ENCODE data around the gene PRKAG2. TPM values are rescaled to one million over a fixed set of nuclear protein-coding genes. Genes with fewer than 3 reads are reported as not detected.

The PRKAG2 gene
- total RNA-seq, 2 experiments from 2014 or later: 39.3 to 42.3 TPM

DNA sequence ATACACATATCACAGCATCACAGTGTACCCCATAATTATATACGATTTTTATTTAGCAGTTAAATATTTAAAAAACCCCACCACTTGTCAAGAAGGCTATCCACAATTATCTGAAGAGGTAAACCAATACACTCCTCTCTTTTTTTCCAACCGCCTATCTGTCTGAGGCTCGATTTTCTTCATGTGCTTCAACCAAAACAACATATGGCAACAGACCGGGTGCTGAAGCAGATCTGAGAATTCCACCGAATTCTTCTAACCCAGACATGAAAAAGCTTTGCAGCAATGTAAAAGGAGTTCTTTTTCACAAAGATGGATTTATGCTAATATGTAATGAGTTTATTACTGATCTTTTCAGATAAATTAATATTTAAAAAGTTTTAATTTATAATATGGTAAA, 224.8 kb downstream of the PRKAG2 start:
- Histone ChIP-seq H3K27ac (ENCODE audit: low read depth in 1 of 2, low read length in 2 of 2) (no peak overlapping the region), H3K27me3 (ENCODE audit: control insufficient read depth in 1 of 2, insufficient read depth in 2 of 2, low read length in 2 of 2) (no peaks in the 10 kb centered on the region), H3K4me1 (ENCODE audit: insufficient read depth, low read length) (no peaks in the 10 kb centered on the region), H3K4me3 (ENCODE audit: low read length) (no peak overlapping the region), H3K36me3 (ENCODE audit: insufficient read depth, low read length) (no peaks in the 10 kb centered on the region), H3K9me3 (ENCODE audit: control insufficient read depth in 1 of 2, insufficient read depth in 1 of 2, low read length in 2 of 2) (no peaks in the 10 kb centered on the region)
- Mint-ChIP-seq H3K36me3 (ENCODE audit: low read depth) (peaks cover 11% of the 10 kb centered on the region), H3K4me1 (ENCODE audit: low read depth) (no peaks in the 10 kb centered on the region), H3K27me3 (no peaks in the 10 kb centered on the region), H3K27ac (no peak overlapping the region), H3K9me3 (no peaks in the 10 kb centered on the region), H3K4me3 (no peak overlapping the region)
- intact Hi-C loops (cut with DNase I, micrococcal nuclease): no loop called here
- DNase-seq: no peak
- POLR2A ChIA-PET: interaction anchor here (1.2 kb wide), 1 partner anchor 19 kb away, joined by 3 read pairs; no protein-coding TSS in a partner anchor
- no peak for ATAC-seq (ENCODE audit: poor library complexity)
- TF ChIP-seq, protein P1, sequence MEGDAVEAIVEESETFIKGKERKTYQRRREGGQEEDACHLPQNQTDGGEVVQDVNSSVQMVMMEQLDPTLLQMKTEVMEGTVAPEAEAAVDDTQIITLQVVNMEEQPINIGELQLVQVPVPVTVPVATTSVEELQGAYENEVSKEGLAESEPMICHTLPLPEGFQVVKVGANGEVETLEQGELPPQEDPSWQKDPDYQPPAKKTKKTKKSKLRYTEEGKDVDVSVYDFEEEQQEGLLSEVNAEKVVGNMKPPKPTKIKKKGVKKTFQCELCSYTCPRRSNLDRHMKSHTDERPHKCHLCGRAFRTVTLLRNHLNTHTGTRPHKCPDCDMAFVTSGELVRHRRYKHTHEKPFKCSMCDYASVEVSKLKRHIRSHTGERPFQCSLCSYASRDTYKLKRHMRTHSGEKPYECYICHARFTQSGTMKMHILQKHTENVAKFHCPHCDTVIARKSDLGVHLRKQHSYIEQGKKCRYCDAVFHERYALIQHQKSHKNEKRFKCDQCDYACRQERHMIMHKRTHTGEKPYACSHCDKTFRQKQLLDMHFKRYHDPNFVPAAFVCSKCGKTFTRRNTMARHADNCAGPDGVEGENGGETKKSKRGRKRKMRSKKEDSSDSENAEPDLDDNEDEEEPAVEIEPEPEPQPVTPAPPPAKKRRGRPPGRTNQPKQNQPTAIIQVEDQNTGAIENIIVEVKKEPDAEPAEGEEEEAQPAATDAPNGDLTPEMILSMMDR (IDR thresholded peaks at IDR 0.05): no peak
- CTCF ChIA-PET: no interaction called here

DNA sequence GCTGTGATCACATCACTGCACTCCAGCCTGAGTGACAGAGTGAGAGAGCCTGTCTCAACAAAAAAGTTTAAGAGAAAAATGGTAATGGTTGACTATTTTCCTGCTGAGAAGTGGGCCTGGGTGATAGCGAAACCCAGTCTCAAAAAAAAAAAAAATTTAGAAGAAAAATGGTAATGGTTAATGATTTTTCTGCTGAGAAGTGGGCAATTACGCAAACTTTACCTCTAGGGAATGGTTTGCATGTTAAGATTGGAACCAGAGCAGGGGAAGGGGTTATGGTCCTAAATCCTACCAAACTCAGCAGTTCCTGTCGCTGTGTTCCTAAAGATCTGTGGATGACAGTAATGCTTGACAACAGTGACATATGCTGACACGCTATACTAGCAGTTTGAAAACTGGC, 226.8 kb downstream of the PRKAG2 start:
- H3K4me1 ChIP-seq (ENCODE audit: insufficient read depth, low read length): no peaks in the 10 kb centered on the region
- POLR2A ChIA-PET: no interaction called here
- no peak for DNase-seq
- H3K9me3 ChIP-seq (ENCODE audit: control insufficient read depth in 1 of 2, insufficient read depth in 1 of 2, low read length in 2 of 2): no peaks in the 10 kb centered on the region
- Mint-ChIP-seq H3K9me3 (no peaks in the 10 kb centered on the region), H3K4me1 (ENCODE audit: low read depth) (no peaks in the 10 kb centered on the region), H3K36me3 (ENCODE audit: low read depth) (peaks cover 24% of the 10 kb centered on the region), H3K4me3 (no peak overlapping the region), H3K27me3 (no peaks in the 10 kb centered on the region), H3K27ac (no peak overlapping the region)
- TF ChIP-seq, protein P1 (IDR thresholded peaks at IDR 0.05): no peak
- no peak for ATAC-seq (ENCODE audit: poor library complexity)
- no peaks in the 10 kb centered on the region for H3K36me3 ChIP-seq (ENCODE audit: insufficient read depth, low read length)
- no peak overlapping the region for H3K4me3 ChIP-seq (ENCODE audit: low read length)
- H3K27ac ChIP-seq (ENCODE audit: low read depth in 1 of 2, low read length in 2 of 2): no peak overlapping the region
- intact Hi-C loops (cut with DNase I, micrococcal nuclease): no loop called here
- no peaks in the 10 kb centered on the region for H3K27me3 ChIP-seq (ENCODE audit: control insufficient read depth in 1 of 2, insufficient read depth in 2 of 2, low read length in 2 of 2)
- CTCF ChIA-PET: no interaction called here

DNA sequence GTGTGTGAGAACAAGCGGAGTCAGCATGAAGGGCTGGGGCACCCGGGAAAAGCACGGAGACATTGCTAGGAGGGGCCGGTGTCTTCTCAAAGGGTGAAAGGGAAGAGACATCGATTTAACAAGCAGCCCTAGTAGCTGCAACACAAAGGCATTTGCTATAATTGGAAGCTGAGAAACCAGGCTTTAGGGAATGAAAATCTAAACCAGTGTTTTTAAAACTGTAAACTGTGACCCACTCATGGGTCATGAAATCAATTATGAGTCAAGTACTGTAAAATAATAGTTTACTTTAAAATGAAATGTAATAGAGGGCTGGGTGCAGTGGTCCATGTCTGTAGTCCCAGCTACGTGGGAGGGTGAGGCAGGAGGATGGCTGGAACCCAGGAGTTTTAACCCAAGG, 228.5 kb downstream of the PRKAG2 start:
- no peak overlapping the region for H3K4me3 ChIP-seq (ENCODE audit: low read length)
- no peaks in the 10 kb centered on the region for H3K4me1 ChIP-seq (ENCODE audit: insufficient read depth, low read length)
- TF ChIP-seq, protein P1 (IDR thresholded peaks at IDR 0.05): no peak
- Mint-ChIP-seq H3K4me1 (ENCODE audit: low read depth) (no peaks in the 10 kb centered on the region), H3K9me3 (no peaks in the 10 kb centered on the region), H3K36me3 (ENCODE audit: low read depth) (peaks cover 23% of the 10 kb centered on the region), H3K27ac (no peak overlapping the region), H3K4me3 (no peak overlapping the region), H3K27me3 (no peaks in the 10 kb centered on the region)
- no peak overlapping the region for H3K27ac ChIP-seq (ENCODE audit: low read depth in 1 of 2, low read length in 2 of 2)
- no peaks in the 10 kb centered on the region for H3K27me3 ChIP-seq (ENCODE audit: control insufficient read depth in 1 of 2, insufficient read depth in 2 of 2, low read length in 2 of 2)
- ChIA-PET CTCF (no interaction called here), POLR2A (no interaction called here)
- ATAC-seq (ENCODE audit: poor library complexity) (no peak), DNase-seq (no peak)
- intact Hi-C loops (cut with DNase I, micrococcal nuclease): no loop called here
- no peaks in the 10 kb centered on the region for H3K9me3 ChIP-seq (ENCODE audit: control insufficient read depth in 1 of 2, insufficient read depth in 1 of 2, low read length in 2 of 2)
- H3K36me3 ChIP-seq (ENCODE audit: insufficient read depth, low read length): no peaks in the 10 kb centered on the region
